Measurements from ENCODE around the gene HPGDS.
"Not testable (repeated sequence)": the region's sequence is repeated elsewhere in the genome, so short reads cannot be mapped to it uniquely, and the experiment has no call there.

The HPGDS gene

DNA sequence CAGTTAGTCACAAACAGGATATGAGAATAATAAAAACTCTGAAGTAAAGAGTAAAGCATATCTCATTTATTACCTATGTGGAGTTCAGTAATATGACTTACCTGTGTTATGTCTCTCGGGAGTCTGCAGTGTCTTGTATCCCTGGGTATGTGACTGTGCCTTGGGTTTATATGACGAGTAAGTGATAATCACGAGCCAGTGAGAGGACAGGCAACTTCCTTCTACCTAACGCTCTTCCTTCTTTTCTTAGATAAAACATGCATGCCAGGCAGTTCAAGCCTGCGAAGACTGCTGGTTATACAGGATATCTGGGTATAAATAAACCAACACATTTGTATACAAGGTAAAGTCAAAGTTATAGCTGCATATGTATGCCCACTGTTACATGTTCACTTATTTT, at the start of gene HPGDS:
Gene HPGDS (minus strand): TSS at position 143 of the 400 bp plus-strand sequence. CDS start 8,207 bp downstream, outside the sequence.
- DNase-seq (ENCODE audit: low spot score) = no peak

DNA sequence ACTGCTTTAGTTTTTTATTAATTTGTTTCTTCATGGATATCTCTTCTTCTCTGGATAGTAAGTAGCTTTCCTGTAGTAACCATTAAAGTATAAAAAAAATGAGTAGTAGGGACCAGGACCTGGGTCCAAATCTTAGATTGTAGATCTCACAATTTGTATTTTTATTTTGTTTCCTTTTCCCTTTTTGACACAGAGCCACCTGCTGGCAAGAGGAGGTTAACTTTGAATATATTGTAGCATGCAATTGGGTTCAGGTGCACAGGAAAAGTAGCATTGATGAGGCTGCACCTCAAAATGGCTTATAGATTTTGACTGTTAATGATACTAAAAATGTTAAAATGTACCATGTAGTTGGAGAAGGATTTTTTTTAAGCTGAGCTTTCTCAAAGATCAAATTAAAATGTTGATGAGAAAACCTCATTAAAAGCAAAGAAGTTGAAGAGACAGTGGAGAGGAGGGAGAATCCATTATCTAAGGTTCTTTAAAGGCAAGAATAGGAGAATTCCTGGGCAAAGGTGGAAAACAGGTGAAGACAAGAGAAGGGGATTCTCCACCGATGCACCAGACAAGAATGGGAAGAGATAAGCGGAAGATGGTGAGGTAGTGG, 48.3 kb upstream of the HPGDS start:
- no peak for DNase-seq (ENCODE audit: low spot score)

GRCh38 chr4:94389595-94390267, 47.1 kb upstream of the HPGDS start:
- no peak for DNase-seq (ENCODE audit: low spot score)

DNA sequence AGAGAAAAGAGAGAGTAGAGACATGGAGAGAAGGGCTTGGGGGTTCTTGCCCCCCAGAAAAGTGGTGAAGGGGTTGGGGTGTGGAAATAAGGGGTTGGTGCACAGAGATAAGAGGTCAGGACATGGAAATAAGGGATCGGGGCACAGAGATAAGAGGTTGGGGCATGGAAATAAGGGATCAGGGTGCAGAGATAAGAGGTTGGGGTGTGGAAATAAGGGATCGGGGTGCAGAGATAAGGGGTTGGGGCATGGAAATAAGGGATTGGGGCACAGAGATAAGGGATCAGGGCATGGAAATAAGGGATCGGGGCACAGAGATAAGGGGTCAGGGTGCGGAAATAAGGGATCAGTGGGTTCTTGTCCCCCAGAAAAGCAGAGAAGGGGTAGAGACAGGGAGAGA, 45.3 kb upstream of the HPGDS start:
- not testable (repeated sequence) for DNase-seq (ENCODE audit: low spot score)

GRCh38 chr4:94385452-94385851, 42.8 kb upstream of the HPGDS start:
- not testable (repeated sequence) for DNase-seq (ENCODE audit: low spot score)

DNA sequence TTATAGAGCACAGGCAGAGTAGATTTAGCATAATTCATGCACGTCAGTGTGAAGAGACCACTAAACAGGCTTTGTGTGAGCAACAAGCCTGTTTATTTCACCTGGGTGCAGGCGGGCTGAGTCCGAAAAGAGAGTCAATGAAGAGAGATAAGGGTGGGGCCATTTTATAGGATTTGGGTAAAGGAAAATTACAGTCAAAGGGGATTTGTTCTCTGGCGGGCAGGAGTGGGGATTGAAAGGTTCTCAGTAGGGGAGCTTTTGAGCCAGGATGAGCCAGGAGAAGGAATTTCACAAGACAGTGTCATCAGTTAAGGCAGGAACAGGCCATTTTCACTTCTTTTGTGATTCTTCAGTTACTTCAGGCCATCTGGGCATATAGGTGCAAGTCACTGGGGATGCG, 40.3 kb upstream of the HPGDS start:
- DNase-seq (ENCODE audit: low spot score) = not testable (repeated sequence)

DNA sequence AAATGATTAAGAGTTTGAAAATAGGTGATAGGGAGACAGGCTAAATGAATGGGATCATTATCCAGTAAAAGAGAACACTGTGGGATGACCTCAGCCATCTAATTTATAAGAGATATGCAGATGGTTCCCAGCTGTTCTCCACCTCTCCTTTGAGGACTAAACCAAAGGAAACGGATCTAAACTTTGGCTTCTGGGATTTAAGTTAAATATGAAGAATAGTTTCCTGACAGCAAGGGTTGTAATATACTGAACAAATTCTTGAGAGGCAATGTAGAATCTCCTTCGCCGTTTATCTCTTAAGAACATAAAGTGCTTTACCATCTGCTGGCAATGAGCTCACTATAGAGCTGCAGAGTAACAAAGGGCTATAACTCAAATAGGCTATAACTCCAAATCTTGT, 35.4 kb upstream of the HPGDS start:
- no peak for DNase-seq (ENCODE audit: low spot score)

DNA sequence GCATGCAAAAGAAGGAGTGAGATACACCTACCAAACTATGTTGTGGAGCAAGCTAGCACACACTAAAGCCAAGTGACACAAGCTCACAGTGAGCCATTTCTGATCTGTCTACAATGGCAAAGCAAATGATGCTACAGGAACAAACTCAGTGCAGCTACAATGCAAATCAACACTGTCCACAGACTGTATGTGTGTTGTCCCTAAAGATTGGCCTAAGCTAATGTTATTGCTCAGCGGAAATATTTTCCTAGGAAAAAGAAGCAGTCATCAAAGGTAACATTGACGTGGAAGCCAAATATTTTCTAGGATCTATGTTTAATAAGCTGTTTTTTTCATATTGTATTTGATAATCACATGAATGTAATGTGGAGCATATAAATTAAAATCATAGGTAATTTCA, 34.7 kb upstream of the HPGDS start:
- DNase-seq (ENCODE audit: low spot score) = no peak

GRCh38 chr4:94375364-94375763, 32.7 kb upstream of the HPGDS start:
- no peak for DNase-seq (ENCODE audit: low spot score)

DNA sequence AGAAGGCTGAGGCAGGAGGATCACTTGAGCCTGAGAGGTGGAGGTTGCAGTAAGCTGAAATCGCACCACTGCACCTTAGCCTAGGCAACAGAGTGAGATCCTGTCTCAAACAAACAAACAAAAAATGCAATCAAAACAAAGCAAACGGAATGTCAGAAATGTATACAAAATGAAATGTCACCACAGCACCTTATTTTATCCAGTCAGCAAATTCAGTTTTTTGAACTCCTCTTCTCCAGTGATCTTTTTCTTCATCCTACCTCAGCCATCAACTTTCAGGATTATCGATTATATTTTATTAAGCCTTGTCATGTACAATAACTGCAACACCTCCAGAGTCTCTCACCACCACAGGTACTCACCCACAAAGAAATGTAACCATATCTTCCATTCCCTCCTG, 31.1 kb upstream of the HPGDS start:
- DNase-seq (ENCODE audit: low spot score) = no peak

DNA sequence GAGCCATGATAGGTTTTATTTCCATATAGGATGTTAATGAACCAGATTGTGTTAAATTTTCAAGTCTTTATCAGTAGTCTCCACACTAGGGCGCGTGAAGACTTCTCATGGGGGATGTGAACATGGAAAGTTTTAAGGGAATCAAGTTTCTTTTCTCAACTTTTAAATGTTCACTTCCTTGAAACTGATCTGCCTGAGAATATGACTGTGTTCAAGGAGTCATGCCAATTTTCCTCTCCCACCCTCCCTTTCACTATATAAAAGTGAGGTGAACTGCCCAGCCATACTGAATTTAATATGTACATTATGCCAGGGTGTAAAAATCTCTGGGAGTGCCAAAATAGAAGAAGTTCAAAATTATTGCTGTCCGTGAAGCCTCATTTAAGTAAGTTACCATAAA, 30.4 kb upstream of the HPGDS start:
- DNase-seq (ENCODE audit: low spot score) = no peak

- DNase-seq (ENCODE audit: low spot score) = no peak
These were observed 29.8 kb upstream of the HPGDS start for GRCh38 chr4:94372228-94372978.

DNA sequence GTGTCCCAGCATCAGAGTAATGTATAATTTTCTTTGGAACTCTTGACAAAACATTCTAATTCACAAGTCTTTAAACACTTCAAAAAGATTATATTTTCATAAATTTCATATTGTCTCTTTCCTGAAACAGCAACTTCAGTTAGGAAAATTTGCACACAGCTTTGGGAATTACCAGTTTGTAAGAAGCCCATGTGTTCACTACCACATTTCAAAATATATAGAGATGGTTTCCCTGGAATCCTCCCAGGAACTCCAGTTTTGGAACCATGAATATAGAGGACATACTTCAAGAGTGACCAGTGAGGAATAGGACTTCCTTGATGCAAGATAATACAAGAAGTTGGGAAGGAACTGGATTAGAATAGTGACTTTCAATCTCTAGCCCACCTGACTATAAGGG, 28.7 kb upstream of the HPGDS start:
- DNase-seq (ENCODE audit: low spot score) = no peak

DNA sequence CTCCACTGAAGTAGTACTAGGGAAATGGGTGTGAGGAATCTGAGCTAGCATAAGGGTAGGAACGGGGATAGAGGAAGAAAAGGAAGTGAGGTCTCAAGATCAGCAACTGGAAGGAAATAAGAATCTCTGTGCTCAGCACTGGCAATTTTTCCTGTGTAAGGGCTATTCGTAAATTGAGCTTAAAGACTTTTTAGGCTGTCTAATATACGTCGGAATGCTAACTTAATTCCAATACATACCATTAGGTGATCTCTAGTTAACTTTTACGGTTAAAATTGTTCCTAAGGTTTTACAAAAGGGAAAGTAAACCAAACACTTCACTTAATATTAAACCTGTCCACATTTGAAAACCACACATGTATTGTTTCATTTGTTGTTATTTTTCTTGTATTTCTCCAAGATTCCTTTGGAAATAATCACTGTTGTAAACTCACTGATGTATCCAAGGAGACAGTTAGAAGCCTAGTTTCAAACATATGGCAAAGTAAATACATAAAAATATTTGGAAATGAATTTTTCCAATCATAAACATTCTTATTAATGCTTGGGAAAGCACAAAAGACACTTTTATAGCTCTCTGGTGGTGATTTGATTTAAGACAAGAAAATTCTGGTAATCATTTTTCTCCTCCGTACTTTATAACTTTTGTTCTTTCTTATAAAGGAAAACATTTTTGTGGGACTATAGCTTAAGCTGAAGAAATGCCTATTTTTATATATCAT, 28.1 kb upstream of the HPGDS start:
- DNase-seq (ENCODE audit: low spot score) = no peak

GRCh38 chr4:94369046-94369445, 26.4 kb upstream of the HPGDS start:
- DNase-seq (ENCODE audit: low spot score) = no peak

GRCh38 chr4:94368459-94368858, 25.8 kb upstream of the HPGDS start:
- no peak for DNase-seq (ENCODE audit: low spot score)

DNA sequence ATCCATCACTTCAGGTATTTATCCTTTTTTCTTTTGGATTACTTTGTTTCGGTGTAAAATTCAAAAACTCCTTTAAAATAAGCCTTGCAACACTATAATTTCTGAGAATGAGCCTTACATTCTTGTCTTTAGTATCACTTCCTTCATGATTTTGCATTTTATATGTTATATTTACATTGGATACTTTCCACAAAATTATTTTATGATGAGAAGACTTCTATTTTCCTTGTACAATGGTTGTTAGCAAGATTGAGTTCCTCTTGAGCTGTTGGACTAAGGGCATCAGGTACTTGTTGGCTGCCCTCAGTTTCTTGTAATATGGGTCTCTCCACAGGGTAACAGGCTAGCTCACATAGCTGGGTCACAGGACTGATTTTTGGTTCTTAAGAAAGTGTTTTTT, 22.7 kb upstream of the HPGDS start:
- no peak for DNase-seq (ENCODE audit: low spot score)

DNA sequence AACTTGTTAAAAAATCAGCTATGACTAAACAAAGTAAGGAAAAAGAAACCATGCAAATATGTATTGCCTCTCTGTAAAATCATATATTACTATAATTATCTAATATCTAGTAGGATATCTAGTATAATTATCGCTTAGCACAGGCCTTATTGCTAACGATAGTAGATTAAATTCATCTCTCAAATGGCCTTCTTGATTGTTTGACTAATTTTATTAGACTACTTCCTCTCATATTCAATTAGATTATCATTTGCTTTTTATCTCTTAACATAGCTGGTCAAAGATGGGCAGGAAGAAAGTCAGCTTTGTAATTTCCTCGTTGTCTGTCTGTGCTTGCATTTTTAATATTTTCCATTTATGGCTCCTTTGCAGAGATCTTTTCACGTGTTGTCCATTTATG, 21.9 kb upstream of the HPGDS start:
- no peak for DNase-seq (ENCODE audit: low spot score)

DNA sequence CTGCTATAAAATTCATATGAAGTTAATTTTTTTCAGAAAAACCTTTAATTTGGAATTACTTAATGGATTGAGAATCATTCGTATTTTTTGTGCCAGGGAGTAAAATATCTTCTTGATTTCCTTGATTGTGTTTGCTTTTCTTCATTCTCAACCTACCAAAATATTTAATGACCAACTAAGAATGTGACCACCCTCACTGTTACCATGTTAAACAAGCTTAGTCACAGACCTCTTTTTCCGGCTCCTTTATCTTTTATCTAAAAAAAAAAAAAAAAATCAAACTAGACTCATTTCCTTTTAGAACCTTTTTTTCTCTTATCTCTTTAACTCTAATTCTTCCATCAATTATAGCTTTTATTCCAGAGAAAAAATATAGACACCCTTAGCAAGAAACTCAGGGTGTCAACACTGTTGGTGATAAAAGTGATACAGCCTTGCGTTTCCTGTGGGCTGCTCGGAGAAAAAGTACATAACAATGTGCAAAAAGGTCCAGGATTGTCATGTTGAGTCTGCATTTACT, 20.6 kb upstream of the HPGDS start:
- DNase-seq (ENCODE audit: low spot score) = no peak

GRCh38 chr4:94359838-94360237, 17.2 kb upstream of the HPGDS start:
- no peak for DNase-seq (ENCODE audit: low spot score)

DNA sequence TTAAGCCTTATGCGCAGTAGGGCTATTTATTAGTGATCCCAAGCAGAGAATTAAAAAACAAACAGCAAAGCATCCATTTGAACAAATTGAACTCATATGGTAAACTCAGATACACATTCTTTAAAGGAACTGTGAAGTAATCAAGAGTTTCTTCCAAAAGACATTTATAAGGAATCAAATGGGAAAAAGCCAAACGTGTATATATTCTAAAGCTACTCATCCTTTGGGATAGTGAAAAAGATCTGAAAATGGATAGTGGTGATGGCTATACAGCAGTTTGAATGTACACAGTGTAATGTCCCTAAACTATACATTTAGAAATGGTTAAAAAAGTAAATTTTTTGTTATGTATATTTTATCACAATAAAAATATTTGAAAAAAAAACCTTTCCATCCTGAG, 16.6 kb upstream of the HPGDS start:
- no peak for DNase-seq (ENCODE audit: low spot score)

DNA sequence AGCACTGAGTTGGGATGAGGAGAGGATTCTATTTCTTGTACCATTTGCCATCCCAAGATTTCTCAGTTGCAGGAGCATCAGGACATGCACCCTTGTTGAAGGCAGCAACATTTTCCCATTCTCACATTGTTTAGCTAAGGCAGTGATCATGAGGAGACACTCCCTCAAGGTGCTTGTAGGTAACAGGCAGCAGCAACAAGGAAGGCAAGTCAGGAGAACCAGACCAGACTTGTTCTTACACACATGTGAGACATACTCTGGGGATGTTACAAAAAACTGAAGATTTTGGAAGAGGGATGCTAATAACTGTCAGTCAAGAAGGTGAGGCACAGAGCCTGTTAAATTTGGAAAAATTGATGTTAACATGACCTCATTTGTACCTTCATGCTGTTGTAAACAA, 15.5 kb upstream of the HPGDS start:
- DNase-seq (ENCODE audit: low spot score) = no peak

- no peak for DNase-seq (ENCODE audit: low spot score)
These were observed 15.0 kb upstream of the HPGDS start for GRCh38 chr4:94357624-94358023.

Data from hematopoietic multipotent progenitor cell treated with erythropoietin and hydrocortisone succinate and interleukin-3 and kit ligand, for 15 days (in vitro differentiated cells).